ENCODE results near the gene TNS1.

- TF ChIP-seq EZH2 (IDR thresholded peaks at IDR 0.05) (no peak), POLR2AphosphoS5 (IDR thresholded peaks at IDR 0.05; ENCODE audit: borderline replicate concordance, low read depth, low read length) (no peak), FOXP2 (optimal IDR thresholded peaks at IDR 0.05; ENCODE audit: control extremely low read depth, extremely low read length, insufficient read depth) (no peak)
These were observed 147.9 kb downstream of the TNS1 start for GRCh38 chr2:217854684-217855420.

All from SK-N-MC (cell line).